ENCODE results near the gene XXYLT1.
"Not testable (repeated sequence)": the region's sequence is repeated elsewhere in the genome, so short reads cannot be mapped to it uniquely, and the experiment has no call there.

The XXYLT1 gene

GRCh38 chr3:195113048-195113447 is 157.9 kb downstream of the XXYLT1 start:
- H3K27ac Mint-ChIP-seq, result no peak overlapping the region

GRCh38 chr3:195112361-195112791 is 158.6 kb downstream of the XXYLT1 start:
- H3K4me3 Mint-ChIP-seq, result no peak overlapping the region
- H3K4me1 Mint-ChIP-seq, result no peaks in the 10 kb centered on the region
- no peaks in the 10 kb centered on the region for H3K36me3 Mint-ChIP-seq
- H3K27me3 Mint-ChIP-seq, result no peaks in the 10 kb centered on the region
- no peaks in the 10 kb centered on the region for H3K9me3 Mint-ChIP-seq
- no peak overlapping the region for H3K27ac Mint-ChIP-seq

More at GRCh38 chr3:195113048-195113447, 157.9 kb downstream of the XXYLT1 start:
- no peaks in the 10 kb centered on the region for H3K27me3 Mint-ChIP-seq
- no peak overlapping the region for H3K4me3 Mint-ChIP-seq
- H3K9me3 Mint-ChIP-seq, result no peaks in the 10 kb centered on the region
- H3K4me1 Mint-ChIP-seq, result no peaks in the 10 kb centered on the region
- H3K36me3 Mint-ChIP-seq, result no peaks in the 10 kb centered on the region

- H3K4me3 Mint-ChIP-seq, result no peak overlapping the region
- H3K27ac Mint-ChIP-seq, result no peak overlapping the region
- no peaks in the 10 kb centered on the region for H3K9me3 Mint-ChIP-seq
Observed at GRCh38 chr3:195111766-195112165, 159.2 kb downstream of the XXYLT1 start.

GRCh38 chr3:195111319-195111705 is 159.6 kb downstream of the XXYLT1 start:
- H3K4me1 Mint-ChIP-seq, result peaks cover 2% of the 10 kb centered on the region
- no peak overlapping the region for H3K4me3 Mint-ChIP-seq
- H3K27ac Mint-ChIP-seq, result no peak overlapping the region
- no peaks in the 10 kb centered on the region for H3K36me3 Mint-ChIP-seq
- H3K9me3 Mint-ChIP-seq, result no peaks in the 10 kb centered on the region
- no peaks in the 10 kb centered on the region for H3K27me3 Mint-ChIP-seq

More at GRCh38 chr3:195111766-195112165, 159.2 kb downstream of the XXYLT1 start:
- Mint-ChIP-seq H3K4me1 (no peaks in the 10 kb centered on the region), H3K27me3 (no peaks in the 10 kb centered on the region), H3K36me3 (no peaks in the 10 kb centered on the region)

- H3K9me3 Mint-ChIP-seq, result no peaks in the 10 kb centered on the region
- H3K4me1 Mint-ChIP-seq, result peaks cover 7% of the 10 kb centered on the region
- H3K27me3 Mint-ChIP-seq, result no peaks in the 10 kb centered on the region
- no peak overlapping the region for H3K27ac Mint-ChIP-seq
- H3K4me3 Mint-ChIP-seq, result no peak overlapping the region
- H3K36me3 Mint-ChIP-seq, result no peaks in the 10 kb centered on the region
Observed at GRCh38 chr3:195110647-195111318, 160.2 kb downstream of the XXYLT1 start.

GRCh38 chr3:195109098-195109657 is 161.8 kb downstream of the XXYLT1 start:
- no peaks in the 10 kb centered on the region for H3K9me3 Mint-ChIP-seq

GRCh38 chr3:195107593-195107992 is 163.4 kb downstream of the XXYLT1 start:
- Mint-ChIP-seq H3K27me3 (no peaks in the 10 kb centered on the region), H3K27ac (no peak overlapping the region), H3K9me3 (no peaks in the 10 kb centered on the region), H3K4me1 (peaks cover 9% of the 10 kb centered on the region), H3K4me3 (no peak overlapping the region), H3K36me3 (no peaks in the 10 kb centered on the region)

More at GRCh38 chr3:195109098-195109657, 161.8 kb downstream of the XXYLT1 start:
- Mint-ChIP-seq H3K36me3 (no peaks in the 10 kb centered on the region), H3K4me1 (peaks cover 9% of the 10 kb centered on the region), H3K27me3 (no peaks in the 10 kb centered on the region), H3K4me3 (no peak overlapping the region), H3K27ac (no peak overlapping the region)

- not testable (repeated sequence) for H3K27ac Mint-ChIP-seq, H3K27me3 Mint-ChIP-seq, H3K36me3 Mint-ChIP-seq, H3K4me1 Mint-ChIP-seq, H3K4me3 Mint-ChIP-seq, H3K9me3 Mint-ChIP-seq
Observed at GRCh38 chr3:195107031-195107430, 163.9 kb downstream of the XXYLT1 start.

- Mint-ChIP-seq H3K4me1 (peaks cover 10% of the 10 kb centered on the region), H3K27me3 (no peaks in the 10 kb centered on the region), H3K4me3 (no peak overlapping the region), H3K36me3 (no peaks in the 10 kb centered on the region), H3K9me3 (no peaks in the 10 kb centered on the region), H3K27ac (no peak overlapping the region)
Observed at GRCh38 chr3:195106418-195106906, 164.5 kb downstream of the XXYLT1 start.

- no peak overlapping the region for H3K27ac Mint-ChIP-seq
- H3K9me3 Mint-ChIP-seq, result no peaks in the 10 kb centered on the region
Observed at GRCh38 chr3:195105841-195106417, 165.0 kb downstream of the XXYLT1 start.

GRCh38 chr3:195105389-195105788 is 165.6 kb downstream of the XXYLT1 start:
- Mint-ChIP-seq H3K27me3 (no peaks in the 10 kb centered on the region), H3K36me3 (no peaks in the 10 kb centered on the region), H3K27ac (no peak overlapping the region)

More at GRCh38 chr3:195105841-195106417, 165.0 kb downstream of the XXYLT1 start:
- Mint-ChIP-seq H3K4me1 (peaks cover 14% of the 10 kb centered on the region), H3K27me3 (no peaks in the 10 kb centered on the region), H3K4me3 (no peak overlapping the region), H3K36me3 (no peaks in the 10 kb centered on the region)

GRCh38 chr3:195104340-195104739 is 166.6 kb downstream of the XXYLT1 start:
- peaks cover 14% of the 10 kb centered on the region for H3K4me1 Mint-ChIP-seq
- no peak overlapping the region for H3K27ac Mint-ChIP-seq
- no peak overlapping the region for H3K4me3 Mint-ChIP-seq
- H3K36me3 Mint-ChIP-seq, result no peaks in the 10 kb centered on the region
- no peaks in the 10 kb centered on the region for H3K27me3 Mint-ChIP-seq
- no peaks in the 10 kb centered on the region for H3K9me3 Mint-ChIP-seq

More at GRCh38 chr3:195105389-195105788, 165.6 kb downstream of the XXYLT1 start:
- Mint-ChIP-seq H3K4me3 (no peak overlapping the region), H3K9me3 (no peaks in the 10 kb centered on the region), H3K4me1 (peaks cover 14% of the 10 kb centered on the region)

GRCh38 chr3:195103623-195104022 is 167.3 kb downstream of the XXYLT1 start:
- no peak overlapping the region for H3K4me3 Mint-ChIP-seq
- peaks cover 14% of the 10 kb centered on the region for H3K4me1 Mint-ChIP-seq
- no peaks in the 10 kb centered on the region for H3K36me3 Mint-ChIP-seq
- no peaks in the 10 kb centered on the region for H3K27me3 Mint-ChIP-seq
- H3K27ac Mint-ChIP-seq, result no peak overlapping the region
- H3K9me3 Mint-ChIP-seq, result no peaks in the 10 kb centered on the region

- Mint-ChIP-seq H3K27me3 (no peaks in the 10 kb centered on the region), H3K4me3 (no peak overlapping the region), H3K4me1 (peaks cover 14% of the 10 kb centered on the region), H3K27ac (no peak overlapping the region), H3K36me3 (no peaks in the 10 kb centered on the region), H3K9me3 (no peaks in the 10 kb centered on the region)
Observed at GRCh38 chr3:195102609-195103467, 168.1 kb downstream of the XXYLT1 start.

- Mint-ChIP-seq H3K27me3 (no peaks in the 10 kb centered on the region), H3K4me3 (no peak overlapping the region), H3K4me1 (peaks cover 14% of the 10 kb centered on the region), H3K27ac (no peak overlapping the region), H3K9me3 (no peaks in the 10 kb centered on the region), H3K36me3 (no peaks in the 10 kb centered on the region)
Observed at GRCh38 chr3:195101927-195102608, 168.9 kb downstream of the XXYLT1 start.

All from activated naive CD4-positive, alpha-beta T cell treated with anti-CD3 and anti-CD28 coated beads, Interleukin-2, amount 50 U/mL, for 24 hours (primary cell).